Adrenal gland (tissue), 12 donors: ENCODE results near the gene STPG1. TPM values are rescaled to one million over a fixed set of nuclear protein-coding genes. Genes with fewer than 3 reads are reported as not detected.

ENCODE experiments used
- DNase-seq, 7 donors: peaks; one replicate each; pipeline ENCODE4 v3.0.0-alpha.2; 2019 to 2020
- H3K27ac ChIP-seq, 5 donors: fragments of 200-600 bp; sonication (generic) in 4 of 5; 1 replicate in 3 of 5; 2 replicates in 2 of 5; pipeline versions ENCODE4 v1.5.1 to v1.8.0; 2016 to 2020; ENCODE audit warnings: mild to moderate bottlenecking in 1 of 5
- H3K27me3 ChIP-seq: fragments of 200-600 bp; 2 replicates; pipeline ENCODE4 v1.8.0; 2021
- H3K36me3 ChIP-seq, 2 donors: fragments of 200-600 bp; replicated peaks in 1 of 2; 1 replicate in 1 of 2; 2 replicates in 1 of 2; pipeline versions ENCODE4 v1.5.1 to v1.8.0; 2018 to 2022
- H3K4me1 ChIP-seq, 2 donors: fragments of 200-600 bp; replicated peaks in 1 of 2; 1 replicate in 1 of 2; 2 replicates in 1 of 2; pipeline versions ENCODE4 v1.5.1 to v1.8.0; 2018 to 2021
- H3K4me3 ChIP-seq, 4 donors: fragments of 200-600 bp; sonication (generic) in 3 of 4; one replicate each; pipeline ENCODE4 v1.5.1; 2016 to 2018
- H3K9me3 ChIP-seq, 3 donors: fragments of 200-600 bp; sonication (generic) in 1 of 3; replicated peaks in 1 of 3; 1 replicate in 2 of 3; 2 replicates in 1 of 3; pipeline versions ENCODE4 v1.5.1 to v1.8.0; 2016 to 2021
- POLR2A ChIP-seq, 2 donors: fragments of 450-650 bp; IDR thresholded peaks; one replicate each; pipeline ENCODE4 v1.6.1; 2017; ENCODE audit warnings: antibody characterized with exemption in 2 of 2, mild to moderate bottlenecking in 2 of 2, moderate library complexity in 1 of 2
- WGBS, 4 donors: extraction: QIAGEN DNeasy Blood & Tissue Kit in 2 of 4; methylation state at CpG; one replicate each; pipeline versions ENCODE4 v1.1.5 to v1.1.7; 2013 to 2017; 5-methylcytosine and 5-hydroxymethylcytosine counted together
- intact Hi-C, 2 donors: fragments of 100-400 bp; cut with DNase I; formaldehyde crosslinking; loops; one replicate each; pipeline versions ENCODE4 v1.14.1 to v1.15.0; 2022 to 2023
- polyA plus RNA-seq, 3 donors: library from polyadenylated mRNA; stranded (reverse); fragments of 200-250 nt in 2 of 3; fragments of 350-450 nt in 1 of 3; fragmentation: Illumina TruSeq in 1 of 3; extraction: RNeasy Lipid Tissue Mini Kit (QIAGEN cat#74804) in 1 of 3; gene quantifications; one replicate each; pipeline ENCODE4 v1.2.3, GENCODE V29; 2013 to 2014
- total RNA-seq, 9 donors: library from RNA; depleted of rRNA in 4 of 9; stranded (reverse); fragments of >200 nt in 4 of 9; fragments of 120-200 nt in 1 of 9; fragmentation: NEBNext Ultra II Directional in 1 of 9; extraction: Animal tissue kit (Norgen Biotek cat#: 25700) in 1 of 9; gene quantifications; one replicate each; pipeline versions ENCODE4 v1.1.0 to v1.2.4, GENCODE V29; 2013 to 2023
- TF ChIP-seq, protein P1 (sequence below), 6 experiments: fragments of 450-650 bp in 4 of 6; fragments of 200-600 bp in 2 of 6; sonication (generic) in 1 of 6; IDR thresholded peaks; 1 replicate in 5 of 6; 2 replicates in 1 of 6; pipeline versions ENCODE4 v1.5.1 to v1.8.0; 2016 to 2021; ENCODE audit warnings: antibody characterized with exemption in 6 of 6, mild to moderate bottlenecking in 2 of 6, moderate library complexity in 1 of 6
- donor health status: healthy with polysubstance abuse.
- donor health status: Bipolar disorder and iron deficiency.
- donor health status: DM: yes; HTN: yes; CAD: no.
- donor health status: DM: no; HTN: no; CAD: no.
- donor health status: DM: no; HTN: no; CAD: no.
- donor health status: DM: yes; HTN: yes; CAD: no.

Gene STPG1
- total and polyA plus RNA-seq, 12 donors = 2.1 to 8.9 (median 5.7) TPM

DNA sequence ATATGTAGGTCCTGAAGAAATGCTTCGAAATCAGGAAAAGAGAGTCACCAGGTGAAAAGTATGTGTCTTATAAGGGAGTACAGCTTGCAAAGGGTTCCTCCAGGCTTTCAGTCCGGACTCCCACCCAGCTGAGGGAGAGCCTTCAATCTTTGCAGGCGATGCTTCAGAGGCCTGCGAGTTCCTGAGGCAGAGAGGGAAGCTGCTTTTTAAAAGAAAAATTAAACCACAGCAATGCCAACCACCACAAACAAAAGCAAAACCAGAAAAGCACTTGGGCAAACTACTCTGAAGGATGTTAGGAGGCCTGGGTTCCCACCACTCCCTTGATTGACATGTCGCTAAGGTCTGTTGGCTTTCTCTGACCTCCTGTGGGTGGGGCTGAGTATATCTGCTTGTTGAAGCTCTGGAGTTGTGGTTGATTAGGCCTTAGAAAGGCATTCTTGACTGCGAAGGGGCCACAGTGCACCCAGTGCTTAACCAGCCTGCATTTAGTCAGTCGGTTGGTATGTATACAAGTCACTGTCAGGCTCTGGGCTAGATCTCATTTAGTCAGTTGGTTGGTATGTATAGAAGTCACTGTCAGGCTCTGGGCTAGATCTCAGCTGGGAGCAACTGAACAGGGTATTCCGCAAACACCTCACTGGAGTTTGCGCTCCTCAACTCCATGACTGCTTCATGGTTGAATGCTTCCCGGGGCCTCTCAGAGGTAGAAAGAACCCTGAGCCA lies 3.2 kb upstream of the STPG1 start:
- WGBS, 4 donors = 65 to 73% (median 71%) methylated on average over 10 of the region's 10 CpGs
- Histone ChIP-seq H3K9me3 (no peaks in the 10 kb centered on the region), H3K27ac (no peak overlapping the region), H3K4me1 (peaks cover 6 to 14% of the 10 kb centered on the region in 2 donors), H3K36me3 (no peaks in the 10 kb centered on the region), H3K27me3 (no peaks in the 10 kb centered on the region), H3K4me3 (peak overlapping the region in 2 of 4 donors; percentile 66)
- intact Hi-C loops = no loop called here
- no peak for DNase-seq
- TF ChIP-seq, protein P1, sequence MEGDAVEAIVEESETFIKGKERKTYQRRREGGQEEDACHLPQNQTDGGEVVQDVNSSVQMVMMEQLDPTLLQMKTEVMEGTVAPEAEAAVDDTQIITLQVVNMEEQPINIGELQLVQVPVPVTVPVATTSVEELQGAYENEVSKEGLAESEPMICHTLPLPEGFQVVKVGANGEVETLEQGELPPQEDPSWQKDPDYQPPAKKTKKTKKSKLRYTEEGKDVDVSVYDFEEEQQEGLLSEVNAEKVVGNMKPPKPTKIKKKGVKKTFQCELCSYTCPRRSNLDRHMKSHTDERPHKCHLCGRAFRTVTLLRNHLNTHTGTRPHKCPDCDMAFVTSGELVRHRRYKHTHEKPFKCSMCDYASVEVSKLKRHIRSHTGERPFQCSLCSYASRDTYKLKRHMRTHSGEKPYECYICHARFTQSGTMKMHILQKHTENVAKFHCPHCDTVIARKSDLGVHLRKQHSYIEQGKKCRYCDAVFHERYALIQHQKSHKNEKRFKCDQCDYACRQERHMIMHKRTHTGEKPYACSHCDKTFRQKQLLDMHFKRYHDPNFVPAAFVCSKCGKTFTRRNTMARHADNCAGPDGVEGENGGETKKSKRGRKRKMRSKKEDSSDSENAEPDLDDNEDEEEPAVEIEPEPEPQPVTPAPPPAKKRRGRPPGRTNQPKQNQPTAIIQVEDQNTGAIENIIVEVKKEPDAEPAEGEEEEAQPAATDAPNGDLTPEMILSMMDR (IDR thresholded peaks at IDR 0.05) = no peak
- no peak for TF ChIP-seq POLR2A (IDR thresholded peaks at IDR 0.05)

DNA sequence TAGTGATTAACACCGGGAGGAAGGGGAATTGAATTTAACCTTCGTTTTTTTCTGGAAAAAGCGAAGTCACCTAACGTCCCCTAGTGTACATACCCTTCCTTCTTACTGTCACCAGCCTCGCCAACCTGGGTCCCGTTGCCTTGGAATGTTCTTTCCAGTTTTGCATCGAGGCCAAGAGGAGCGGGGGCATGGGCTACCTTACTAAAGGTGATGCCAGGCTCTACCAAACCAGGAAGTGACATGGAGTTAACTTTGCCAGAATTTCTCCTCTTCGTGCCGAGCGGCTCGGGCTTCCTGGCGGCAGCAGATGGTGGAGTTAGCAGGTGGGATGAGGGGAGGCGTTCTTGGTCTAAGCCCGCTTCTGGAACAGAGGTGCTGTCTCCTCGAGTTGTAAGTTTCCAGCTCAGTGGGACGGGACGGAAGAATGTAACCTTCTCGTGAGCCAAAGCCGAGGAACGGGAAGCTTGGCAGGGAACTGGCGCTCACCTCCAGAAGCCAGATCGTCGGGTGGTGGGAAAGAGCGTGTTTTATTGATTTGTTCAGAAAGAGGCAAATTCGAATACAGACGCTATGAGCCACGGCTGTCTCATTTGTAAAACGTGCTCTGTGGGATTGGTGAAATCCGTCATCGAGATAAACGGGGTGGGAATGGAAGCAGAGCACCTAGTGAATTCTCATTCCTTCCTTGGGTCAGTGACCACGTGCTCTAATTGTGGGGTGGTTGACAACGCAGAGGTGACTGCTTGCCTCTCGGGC lies 2.5 kb upstream of the STPG1 start:
- DNase-seq = peak in 2 of 7 donors; percentile 20 to 33
- H3K27ac ChIP-seq = no peak overlapping the region
- WGBS, 4 donors = 1 to 4% (median 3%) methylated on average over 34 to 35 of the region's 35 CpGs

DNA sequence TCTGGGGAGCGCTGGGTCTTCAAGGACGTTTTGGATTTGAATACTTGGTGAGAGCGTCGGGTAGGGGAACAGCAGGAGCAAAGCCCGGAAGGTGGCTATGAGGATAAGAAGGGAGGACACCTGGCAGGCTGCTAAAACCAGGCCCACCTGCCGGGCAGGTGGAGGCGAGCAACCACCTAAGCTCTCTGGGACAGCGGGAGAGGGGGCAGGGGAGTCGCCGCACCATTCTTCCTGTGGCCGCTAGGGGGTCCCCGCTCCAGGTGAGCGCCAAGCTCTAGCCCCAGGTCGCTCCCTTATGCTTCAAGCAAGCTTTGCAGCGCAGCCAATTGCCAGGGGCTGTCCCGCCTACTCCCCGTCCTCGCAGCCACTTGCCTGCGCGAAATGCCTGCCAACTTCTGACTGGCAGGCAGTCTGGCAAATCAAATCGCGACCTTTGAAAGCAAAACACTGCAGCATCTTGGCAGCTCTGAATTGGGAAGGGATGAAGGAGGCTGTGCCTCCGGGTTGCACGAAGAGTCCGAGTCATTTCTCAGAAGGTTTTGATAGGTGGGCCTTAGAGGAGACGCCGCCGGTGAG lies 1.8 kb upstream of the STPG1 start, which contains the start of gene NIPAL3:
Gene NIPAL3 (plus strand): TSS at position 469 of the 576 bp plus-strand sequence. CDS start 3,746 bp downstream, outside the sequence.
- Histone ChIP-seq H3K4me3 (peak within 1 kb of the TSS; percentile 12 to 66 (median 50)), H3K27ac (peak within 1 kb of the TSS in 1 of 5 donors; percentile 15), H3K27me3 (no peaks in the 10 kb centered on the region), H3K9me3 (no peaks in the 10 kb centered on the region), H3K4me1 (peaks cover 6 to 14% of the 10 kb centered on the region in 2 donors), H3K36me3 (no peaks in the 10 kb centered on the region)
- peak; percentile 97 to 99 (median 99) for DNase-seq
- intact Hi-C loops = no loop called here
- TF ChIP-seq, protein P1 (IDR thresholded peaks at IDR 0.05) = peak; percentile 58 to 83 (median 78)
- peak in 1 of 2 donors; percentile 9 for TF ChIP-seq POLR2A (IDR thresholded peaks at IDR 0.05)
- WGBS, 4 donors = 1 to 5% (median 3%) methylated on average over 15 to 28 of the region's 28 CpGs

More for the DNA sequence above, 2.5 kb upstream of the STPG1 start:
- Histone ChIP-seq H3K4me3 (peak overlapping the region; percentile 12 to 66 (median 50)), H3K36me3 (no peaks in the 10 kb centered on the region), H3K9me3 (no peaks in the 10 kb centered on the region), H3K27me3 (no peaks in the 10 kb centered on the region), H3K4me1 (peaks cover 6 to 14% of the 10 kb centered on the region in 2 donors)
- intact Hi-C loops = no loop called here
- TF ChIP-seq, protein P1 (IDR thresholded peaks at IDR 0.05) = no peak
- no peak for TF ChIP-seq POLR2A (IDR thresholded peaks at IDR 0.05)
